IPS-18c (cell line): ENCODE data around the gene C10orf71.

Source experiments
- H3K4me3 ChIP-seq: 2 replicates; pipeline ENCODE4 v1.7.0; 2013; ENCODE audit warnings: low read depth, mild to moderate bottlenecking, low read length, moderate library complexity; ENCODE audit not compliant: insufficient read depth
- H3K9me3 ChIP-seq: one replicate; pipeline ENCODE4 v1.6.1; 2013; ENCODE audit warnings: mild to moderate bottlenecking, low read length, moderate library complexity; ENCODE audit not compliant: control insufficient read depth, insufficient read depth

Gene C10orf71

DNA sequence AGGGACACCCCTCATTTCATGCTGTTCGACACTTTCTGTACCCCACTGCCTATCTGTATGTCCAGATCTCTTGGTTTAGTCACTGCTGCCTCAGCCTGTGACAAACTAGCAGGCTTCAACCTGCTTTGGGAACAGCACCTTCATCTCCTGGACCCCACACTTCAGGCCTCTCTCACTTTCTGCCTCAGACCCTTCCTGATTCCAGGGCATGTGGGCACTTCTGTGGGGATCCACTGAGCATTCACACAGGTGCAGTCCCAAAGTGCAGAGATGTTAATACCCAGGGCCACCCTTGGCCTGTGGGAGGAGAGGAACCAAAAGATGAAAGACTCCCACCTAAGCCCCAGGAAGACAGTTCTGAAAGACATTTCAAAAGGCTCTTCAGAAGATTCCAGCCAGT is 29.4 kb upstream of the C10orf71 start:
- H3K9me3 ChIP-seq = no peaks in the 10 kb centered on the region
- no peak overlapping the region for H3K4me3 ChIP-seq

GRCh38 chr10:49270565-49270964 is 28.4 kb upstream of the C10orf71 start:
- Histone ChIP-seq H3K9me3 (no peaks in the 10 kb centered on the region), H3K4me3 (no peak overlapping the region)

DNA sequence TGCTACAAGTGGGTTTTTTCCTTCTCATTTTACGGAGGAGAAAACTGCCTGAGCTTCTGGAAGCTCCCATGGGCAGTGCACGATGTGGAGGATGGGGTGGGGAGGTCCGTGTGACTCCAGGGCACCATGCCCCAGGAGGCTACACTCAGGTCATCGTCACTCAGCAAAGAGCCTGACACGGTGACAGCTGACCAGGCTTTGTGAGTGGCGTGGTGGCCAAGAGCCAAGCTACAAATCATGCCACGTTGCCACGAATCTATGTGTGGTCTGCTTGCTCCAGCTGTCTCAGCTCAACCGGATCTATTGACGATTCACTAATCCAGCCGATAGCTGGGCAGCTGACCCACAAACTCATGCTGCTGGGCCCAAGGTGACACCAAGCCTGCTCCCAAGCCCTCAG is 27.6 kb upstream of the C10orf71 start:
- Histone ChIP-seq H3K4me3 (no peak overlapping the region), H3K9me3 (no peaks in the 10 kb centered on the region)

DNA sequence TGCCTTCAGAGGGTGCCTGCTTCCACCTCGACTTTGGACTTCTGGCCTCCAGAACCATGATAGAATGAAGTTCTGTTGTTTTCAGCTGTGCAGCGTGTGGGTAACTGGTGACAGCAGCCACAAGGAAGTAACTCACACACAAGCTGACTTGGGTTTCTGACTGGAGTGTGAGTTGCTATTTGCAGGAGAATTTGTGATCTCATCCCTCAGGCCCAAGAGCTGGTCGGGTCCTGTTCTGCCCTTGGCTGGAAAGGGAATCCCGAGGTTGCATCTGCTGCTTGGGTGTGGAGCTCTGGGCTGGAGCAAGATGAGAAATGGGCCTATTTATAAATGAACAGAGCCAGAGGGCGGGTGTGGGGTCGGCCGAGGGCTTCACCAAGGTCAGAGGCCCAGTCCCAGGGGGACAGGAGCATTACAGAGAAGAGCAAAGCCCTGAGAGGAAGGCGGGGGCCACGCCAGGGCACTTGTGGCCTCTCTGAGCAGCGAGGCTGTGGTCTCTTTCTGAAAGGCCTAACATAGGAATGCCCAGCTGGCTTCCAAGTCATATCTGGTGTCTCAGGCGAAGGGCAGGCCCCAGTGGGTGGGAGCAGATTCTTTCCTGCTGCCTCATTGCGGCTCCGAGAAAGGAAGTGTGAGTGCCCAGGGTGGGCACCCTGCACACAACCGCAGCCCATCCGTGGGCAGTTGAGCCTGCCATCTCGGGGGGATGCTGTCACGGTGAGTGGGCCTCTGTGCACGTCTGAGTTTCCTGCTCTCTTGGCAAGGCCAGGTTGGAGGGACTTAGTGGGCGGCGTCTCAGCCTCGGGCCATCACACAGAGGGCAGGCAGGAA is 26.5 kb upstream of the C10orf71 start:
- H3K9me3 ChIP-seq = no peaks in the 10 kb centered on the region
- H3K4me3 ChIP-seq = no peak overlapping the region

DNA sequence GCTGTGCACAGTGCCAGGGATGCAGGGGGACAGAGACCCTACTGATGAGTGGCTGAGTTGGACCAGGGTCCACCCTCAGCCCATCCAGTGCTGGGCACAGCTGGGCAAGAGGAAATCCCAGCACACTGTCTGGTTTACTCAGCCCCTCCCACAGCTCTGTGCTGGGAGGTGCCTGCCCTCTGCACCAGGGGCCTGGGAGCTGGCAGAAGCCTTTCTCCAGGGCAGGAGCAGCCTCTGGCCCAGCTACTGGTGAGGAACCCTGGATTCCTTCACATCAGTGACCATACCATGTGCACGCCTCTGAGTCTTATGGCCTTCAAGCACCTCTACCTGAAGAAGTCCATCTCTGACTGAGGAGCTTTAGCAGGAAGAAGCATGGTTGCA is 25.9 kb upstream of the C10orf71 start:
- H3K9me3 ChIP-seq = no peaks in the 10 kb centered on the region
- H3K4me3 ChIP-seq = no peak overlapping the region

- no peaks in the 10 kb centered on the region for H3K9me3 ChIP-seq
- no peak overlapping the region for H3K4me3 ChIP-seq
These were observed 25.3 kb upstream of the C10orf71 start for GRCh38 chr10:49273626-49274025.

- H3K9me3 ChIP-seq = no peaks in the 10 kb centered on the region
- no peak overlapping the region for H3K4me3 ChIP-seq
These were observed 24.1 kb upstream of the C10orf71 start for GRCh38 chr10:49274886-49275285.

- H3K4me3 ChIP-seq = no peak overlapping the region
- H3K9me3 ChIP-seq = no peaks in the 10 kb centered on the region
These were observed 23.1 kb upstream of the C10orf71 start for GRCh38 chr10:49275896-49276295.

DNA sequence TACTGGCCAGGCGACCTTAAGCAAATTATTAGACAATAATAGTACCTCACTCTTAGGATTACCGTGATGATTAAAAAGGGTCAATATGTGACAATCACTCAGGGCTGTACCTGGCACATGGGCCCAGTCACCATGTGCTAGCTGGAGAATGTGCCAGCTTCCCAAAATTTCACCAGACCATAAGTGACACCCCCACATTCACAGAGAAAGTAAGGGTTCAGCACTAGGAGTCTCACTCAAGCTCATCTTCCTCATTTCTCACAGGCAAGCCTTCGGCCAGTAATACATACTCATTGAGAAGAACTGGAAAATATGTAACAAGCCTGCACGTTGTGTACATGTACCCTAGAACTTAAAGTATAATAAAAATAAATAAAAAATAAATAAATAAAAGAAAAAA is 22.4 kb upstream of the C10orf71 start:
- no peaks in the 10 kb centered on the region for H3K9me3 ChIP-seq

DNA sequence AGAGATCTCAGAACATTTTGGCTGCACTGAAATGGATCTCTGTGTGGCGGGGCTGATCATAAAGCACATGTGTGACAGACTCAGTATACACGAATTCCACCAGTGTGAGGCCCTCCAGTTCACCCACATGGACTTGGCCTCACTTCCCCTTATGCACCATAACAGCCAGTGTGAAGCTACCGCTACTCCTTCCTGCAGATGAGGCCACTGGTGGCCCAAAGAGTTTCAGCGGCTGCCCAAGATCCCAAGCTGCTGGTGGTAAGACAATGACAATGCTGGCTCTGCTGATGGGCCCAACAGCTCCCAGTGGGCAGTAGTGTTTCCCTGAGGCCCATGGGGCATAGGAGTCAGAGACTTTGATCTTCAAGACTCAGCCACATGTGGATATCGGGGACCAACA is 21.0 kb upstream of the C10orf71 start:
- Histone ChIP-seq H3K4me3 (no peak overlapping the region), H3K9me3 (no peaks in the 10 kb centered on the region)

More for the DNA sequence above, 22.4 kb upstream of the C10orf71 start:
- no peak overlapping the region for H3K4me3 ChIP-seq

GRCh38 chr10:49278497-49278981 is 20.4 kb upstream of the C10orf71 start:
- no peak overlapping the region for H3K4me3 ChIP-seq
- H3K9me3 ChIP-seq = no peaks in the 10 kb centered on the region

DNA sequence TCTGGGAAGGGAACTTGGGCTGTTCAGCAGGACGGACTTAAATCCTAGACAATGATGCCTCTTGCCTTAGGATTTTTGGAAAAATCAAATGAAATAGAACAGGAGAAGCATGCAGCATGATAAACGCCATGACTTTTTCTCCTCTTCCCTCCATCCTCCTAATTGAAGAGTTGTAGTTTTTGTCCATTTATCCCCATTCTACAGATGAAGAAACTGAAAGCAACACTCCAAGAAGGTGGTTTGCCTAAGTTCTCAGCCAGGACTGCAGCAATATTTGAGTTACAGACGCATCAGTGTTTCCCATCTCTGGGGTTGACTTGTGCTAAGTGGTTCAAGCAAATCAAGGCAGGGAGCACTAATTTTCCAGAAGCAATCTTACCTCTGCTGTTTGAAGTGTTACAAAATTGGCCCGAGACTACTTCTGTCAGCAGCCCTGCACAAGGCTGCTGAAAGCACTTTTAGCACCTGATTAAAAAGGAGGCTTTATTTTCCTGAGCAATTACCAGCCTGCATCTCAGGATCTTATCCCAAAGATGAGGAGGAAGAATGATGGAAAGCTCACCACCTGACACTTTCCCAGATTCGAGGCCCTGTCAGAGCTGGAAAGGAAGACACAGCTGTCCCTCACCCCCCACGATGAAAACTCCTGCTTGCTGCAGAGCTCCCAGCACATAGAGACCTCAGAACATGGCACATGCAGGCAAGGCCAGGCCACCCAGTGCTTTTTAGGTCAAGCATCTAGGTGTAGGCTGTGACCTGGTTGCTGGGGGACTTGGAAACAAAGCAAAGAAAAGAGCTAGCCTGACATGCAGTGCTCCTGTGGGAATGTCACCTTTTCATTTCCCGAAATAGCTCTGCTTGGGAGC is 19.7 kb upstream of the C10orf71 start:
- H3K9me3 ChIP-seq = no peaks in the 10 kb centered on the region
- no peak overlapping the region for H3K4me3 ChIP-seq

DNA sequence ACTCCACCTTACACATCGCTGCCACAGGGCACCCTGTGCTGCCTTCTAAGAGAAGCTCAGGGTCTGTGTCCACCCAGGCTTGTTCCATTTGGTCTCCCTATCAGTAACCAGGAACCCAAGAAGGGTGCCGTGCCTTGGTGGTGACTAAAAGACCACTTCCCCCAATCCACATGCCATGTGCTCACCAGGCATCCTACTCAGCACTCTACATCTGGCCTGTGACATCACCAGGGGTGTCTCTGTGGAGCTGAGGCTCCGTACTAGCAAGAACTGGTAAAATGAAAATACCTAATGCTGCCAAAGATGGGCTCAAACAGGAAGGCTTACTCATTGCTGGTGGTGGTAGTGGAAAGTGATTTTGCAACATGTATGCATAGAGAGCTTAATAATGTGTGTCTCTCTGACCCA is 19.0 kb upstream of the C10orf71 start:
- no peak overlapping the region for H3K4me3 ChIP-seq
- no peaks in the 10 kb centered on the region for H3K9me3 ChIP-seq

GRCh38 chr10:49281461-49281860 is 17.5 kb upstream of the C10orf71 start:
- H3K4me3 ChIP-seq = no peak overlapping the region
- no peaks in the 10 kb centered on the region for H3K9me3 ChIP-seq

- H3K4me3 ChIP-seq = no peak overlapping the region
- no peaks in the 10 kb centered on the region for H3K9me3 ChIP-seq
These were observed 16.7 kb upstream of the C10orf71 start for GRCh38 chr10:49282306-49282705.

- H3K4me3 ChIP-seq = no peak overlapping the region
- H3K9me3 ChIP-seq = no peaks in the 10 kb centered on the region
These were observed 16.1 kb upstream of the C10orf71 start for GRCh38 chr10:49282879-49283341.

- Histone ChIP-seq H3K4me3 (no peak overlapping the region), H3K9me3 (no peaks in the 10 kb centered on the region)
These were observed 15.5 kb upstream of the C10orf71 start for GRCh38 chr10:49283491-49283890.

- H3K4me3 ChIP-seq = no peak overlapping the region
- H3K9me3 ChIP-seq = no peaks in the 10 kb centered on the region
These were observed 14.6 kb upstream of the C10orf71 start for GRCh38 chr10:49284356-49284755.
